ENCODE results near the gene NUP160.
A peak's percentile ranks its signal among the peaks of the same experiment; 100 is the strongest.
"Not testable (repeated sequence)": the region's sequence is repeated elsewhere in the genome, so short reads cannot be mapped to it uniquely, and the experiment has no call there.

Gene NUP160

DNA sequence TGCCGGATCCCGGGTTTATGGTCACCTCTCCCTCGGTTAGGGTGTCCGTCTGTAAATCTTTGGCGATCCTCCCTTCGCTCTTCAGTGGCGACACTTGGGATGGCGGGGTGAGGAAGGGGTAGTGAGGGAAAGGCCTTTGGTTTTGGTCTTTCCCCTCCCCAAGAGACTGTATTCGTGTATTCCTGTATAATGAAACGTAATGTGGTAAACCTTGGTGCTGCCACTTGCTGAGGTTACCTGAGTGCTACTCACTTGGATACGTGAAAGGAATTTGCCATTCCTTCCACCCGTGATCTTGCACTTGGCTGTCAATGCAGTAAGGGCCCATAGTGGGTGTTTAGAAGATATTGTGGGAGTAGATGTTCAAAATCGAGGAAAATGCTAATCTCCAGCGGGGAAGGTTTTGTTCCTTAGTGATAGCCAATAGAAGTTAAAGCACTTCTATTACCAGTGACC lies 578 bp upstream of the NUP160 start:
- H3K36me3 Mint-ChIP-seq, result peaks cover 18 to 20% of the 10 kb centered on the region in 2 donors
- peak overlapping the region; percentile 99 for H3K4me3 Mint-ChIP-seq
- peaks cover 35 to 68% of the 10 kb centered on the region in 2 donors for H3K4me1 Mint-ChIP-seq
- H3K9me3 Mint-ChIP-seq, result no peaks in the 10 kb centered on the region
- H3K27ac Mint-ChIP-seq, result peak overlapping the region; percentile 100
- ATAC-seq (replicated peaks) (peak; percentile 14), DNase-seq (no peak)
- H3K27me3 Mint-ChIP-seq, result no peaks in the 10 kb centered on the region

DNA sequence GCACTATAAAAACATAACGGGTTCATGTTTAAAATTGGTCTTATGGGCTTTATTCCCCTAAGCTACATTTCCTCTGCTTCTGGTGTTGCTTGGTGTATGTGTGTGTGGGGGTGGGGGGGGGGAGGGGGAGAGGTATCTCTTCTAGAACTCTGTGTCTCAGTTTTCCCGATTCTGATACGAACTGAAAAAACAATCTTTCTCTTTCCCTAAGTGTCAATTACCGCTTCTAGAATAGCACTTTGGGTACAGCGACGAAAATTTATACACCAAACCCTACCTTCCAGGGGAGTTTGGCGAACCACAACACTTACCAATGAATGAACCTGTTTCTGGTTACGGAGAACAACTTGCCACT lies 636 bp downstream of the NUP160 start:
- Mint-ChIP-seq H3K27me3 (no peaks in the 10 kb centered on the region), H3K4me3 (peak overlapping the region; percentile 99), H3K9me3 (no peaks in the 10 kb centered on the region), H3K36me3 (peaks cover 18 to 20% of the 10 kb centered on the region in 2 donors), H3K4me1 (peaks cover 33 to 62% of the 10 kb centered on the region in 2 donors), H3K27ac (peak overlapping the region; percentile 100)
- DNase-seq (no peak), ATAC-seq (replicated peaks) (no peak)

DNA sequence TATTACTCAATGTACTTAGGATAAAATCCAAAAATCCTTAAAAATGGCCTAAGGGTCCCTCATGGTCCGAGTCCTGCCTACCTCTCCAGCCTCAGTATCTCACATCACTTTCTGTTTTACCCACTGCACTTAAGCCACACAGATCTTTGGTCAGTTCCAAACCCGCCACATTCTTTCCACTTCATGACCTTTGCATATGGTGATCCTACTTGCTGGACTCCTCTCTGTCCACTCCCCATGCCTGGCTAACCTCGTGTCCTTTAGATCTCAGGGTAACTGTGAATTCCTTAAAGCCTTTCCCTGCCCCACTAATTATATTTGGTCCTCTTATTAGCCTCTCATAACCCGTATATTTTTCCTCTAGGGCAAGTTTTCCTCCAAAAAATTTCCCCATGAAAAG lies 1.2 kb downstream of the NUP160 start:
- H3K27me3 Mint-ChIP-seq, result no peaks in the 10 kb centered on the region
- no peak for DNase-seq
- peaks cover 18 to 20% of the 10 kb centered on the region in 2 donors for H3K36me3 Mint-ChIP-seq
- peak overlapping the region; percentile 73 for H3K27ac Mint-ChIP-seq
- no peaks in the 10 kb centered on the region for H3K9me3 Mint-ChIP-seq
- peak overlapping the region; percentile 99 for H3K4me3 Mint-ChIP-seq
- no peak for ATAC-seq (replicated peaks)
- peaks cover 29 to 57% of the 10 kb centered on the region in 2 donors for H3K4me1 Mint-ChIP-seq

DNA sequence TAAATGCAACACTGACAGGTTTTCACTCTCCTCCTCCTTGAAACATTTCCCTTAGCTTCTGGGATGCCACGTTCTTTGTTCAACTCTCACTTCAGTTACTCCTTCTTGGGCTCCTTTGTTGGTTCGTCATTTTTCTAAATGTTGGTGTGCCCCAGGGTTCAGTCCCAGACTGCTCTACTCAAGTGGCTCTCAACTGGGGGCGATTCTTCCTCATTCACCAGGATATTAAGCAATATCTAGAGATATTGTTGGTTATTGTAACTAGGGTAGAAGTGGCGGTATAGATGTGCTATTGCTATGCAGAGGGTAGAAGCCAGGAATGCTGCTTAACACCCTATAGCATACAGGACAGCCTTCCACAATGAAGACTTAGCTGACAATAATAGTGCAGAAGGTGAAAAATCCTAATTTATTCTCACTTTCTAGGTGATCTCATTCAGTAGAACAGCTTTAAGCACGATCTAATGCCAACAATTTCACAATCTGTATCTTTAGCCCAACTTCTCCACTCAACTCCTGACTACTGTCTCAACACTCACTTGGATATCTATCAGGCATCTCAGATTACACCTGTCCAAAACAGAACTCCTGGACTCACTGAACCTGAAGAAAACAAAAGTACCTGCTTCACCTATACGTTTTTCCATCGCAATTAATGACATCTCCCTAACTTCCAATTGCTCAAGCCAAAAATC lies 4.6 kb downstream of the NUP160 start:
- Mint-ChIP-seq H3K36me3 (peaks cover 18 to 24% of the 10 kb centered on the region in 2 donors), H3K4me1 (peaks cover 9 to 24% of the 10 kb centered on the region in 2 donors), H3K27ac (no peak overlapping the region), H3K27me3 (no peaks in the 10 kb centered on the region), H3K9me3 (no peaks in the 10 kb centered on the region), H3K4me3 (no peak overlapping the region)
- DNase-seq (no peak), ATAC-seq (replicated peaks) (no peak)

DNA sequence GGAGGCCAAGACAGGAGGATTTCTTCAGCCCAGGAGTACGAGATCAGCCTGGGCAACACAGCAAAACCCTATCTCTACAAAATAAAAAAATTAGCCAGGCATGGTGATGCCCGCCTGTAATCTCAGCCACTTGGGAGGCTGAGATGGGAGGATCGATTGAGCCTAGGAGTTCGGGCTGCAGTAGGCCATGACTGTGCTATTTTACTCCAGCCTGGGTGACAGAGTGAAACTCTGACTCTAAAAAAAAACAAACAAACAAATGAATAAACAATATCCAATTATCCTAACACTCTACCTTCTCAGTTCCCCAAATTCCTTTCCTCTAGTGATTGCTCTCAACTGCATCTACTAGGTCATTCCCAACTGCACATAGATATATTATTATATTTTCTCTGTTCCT lies 5.4 kb downstream of the NUP160 start:
- ATAC-seq (replicated peaks) (no peak), DNase-seq (no peak)
- H3K9me3 Mint-ChIP-seq, result no peaks in the 10 kb centered on the region
- H3K4me3 Mint-ChIP-seq, result no peak overlapping the region
- no peaks in the 10 kb centered on the region for H3K27me3 Mint-ChIP-seq
- H3K4me1 Mint-ChIP-seq, result peaks cover 12 to 23% of the 10 kb centered on the region in 2 donors
- H3K27ac Mint-ChIP-seq, result no peak overlapping the region
- H3K36me3 Mint-ChIP-seq, result peaks cover 20 to 26% of the 10 kb centered on the region in 2 donors

DNA sequence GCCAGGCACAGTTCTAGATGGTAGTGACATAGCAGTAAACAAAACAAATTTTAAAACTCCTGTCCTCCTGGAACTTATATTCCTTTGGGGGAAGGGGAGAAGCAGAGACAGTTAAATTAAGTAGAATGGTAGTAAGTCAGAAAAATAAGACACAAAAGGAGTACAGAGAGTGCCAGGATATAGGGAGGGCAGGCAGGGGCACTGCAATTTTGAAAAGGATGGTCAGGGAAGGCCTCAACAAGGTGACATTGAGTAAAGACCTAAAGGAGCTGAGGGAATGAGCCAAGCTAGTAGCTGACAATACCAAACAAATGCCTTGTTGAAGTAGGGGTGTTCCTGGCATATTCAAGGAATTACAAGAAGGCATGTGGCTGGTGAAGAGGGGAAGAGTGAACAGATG lies 10.2 kb downstream of the NUP160 start:
- peaks cover 15 to 31% of the 10 kb centered on the region in 2 donors for H3K36me3 Mint-ChIP-seq
- H3K4me3 Mint-ChIP-seq, result no peak overlapping the region
- ATAC-seq (replicated peaks) (no peak), DNase-seq (no peak)
- H3K4me1 Mint-ChIP-seq, result peaks cover 0 to 10% of the 10 kb centered on the region in 2 donors
- peak overlapping the region; percentile 85 for H3K27ac Mint-ChIP-seq
- H3K27me3 Mint-ChIP-seq, result no peaks in the 10 kb centered on the region
- H3K9me3 Mint-ChIP-seq, result no peaks in the 10 kb centered on the region

DNA sequence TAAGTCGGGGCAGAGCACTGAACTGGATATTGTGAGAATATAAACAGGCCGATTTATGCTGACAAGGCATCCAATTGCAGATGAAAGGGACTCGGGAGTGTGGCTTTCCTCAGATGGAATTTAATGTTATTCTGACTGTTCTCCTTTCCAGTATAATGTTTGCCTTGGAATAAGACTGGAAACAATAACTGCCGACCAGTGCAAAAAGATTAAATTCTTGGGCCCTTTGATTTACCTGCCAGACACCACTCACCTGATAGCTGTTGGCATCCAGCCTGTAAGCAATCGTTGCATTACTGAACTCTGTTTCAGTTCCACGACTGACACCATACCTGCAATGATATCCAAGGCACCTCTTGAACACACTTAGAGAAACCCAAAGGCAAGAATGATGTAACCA lies 10.9 kb downstream of the NUP160 start:
- Mint-ChIP-seq H3K27ac (no peak overlapping the region), H3K4me1 (peaks cover 0 to 10% of the 10 kb centered on the region in 2 donors), H3K4me3 (no peak overlapping the region), H3K9me3 (no peaks in the 10 kb centered on the region), H3K27me3 (no peaks in the 10 kb centered on the region), H3K36me3 (peaks cover 22 to 35% of the 10 kb centered on the region in 2 donors)
- ATAC-seq (replicated peaks) (no peak), DNase-seq (no peak)

DNA sequence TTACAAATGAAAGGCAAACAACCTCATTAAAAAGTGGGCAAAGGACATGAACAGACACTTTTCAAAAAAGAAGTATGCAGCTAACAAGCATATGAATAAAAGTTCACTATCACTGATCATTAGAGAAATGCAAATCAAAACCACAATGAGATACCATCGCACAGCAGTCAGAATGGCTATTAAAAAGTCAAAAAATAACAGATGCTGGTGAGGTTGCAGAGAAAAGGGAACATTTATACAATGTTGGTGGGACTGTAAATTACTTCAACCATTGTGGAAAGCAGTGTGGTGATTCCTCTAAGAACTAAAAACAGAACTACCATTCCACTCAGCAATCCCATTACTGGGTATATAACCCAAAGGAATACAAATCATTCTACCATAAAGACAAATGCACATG lies 18.1 kb downstream of the NUP160 start:
- H3K27ac Mint-ChIP-seq; ATAC-seq (replicated peaks); H3K9me3 Mint-ChIP-seq; H3K4me3 Mint-ChIP-seq; H3K27me3 Mint-ChIP-seq; DNase-seq: not testable (repeated sequence)
- peaks cover 52 to 54% of the 10 kb centered on the region in 2 donors for H3K36me3 Mint-ChIP-seq
- H3K4me1 Mint-ChIP-seq, result peaks cover 24 to 36% of the 10 kb centered on the region in 2 donors

DNA sequence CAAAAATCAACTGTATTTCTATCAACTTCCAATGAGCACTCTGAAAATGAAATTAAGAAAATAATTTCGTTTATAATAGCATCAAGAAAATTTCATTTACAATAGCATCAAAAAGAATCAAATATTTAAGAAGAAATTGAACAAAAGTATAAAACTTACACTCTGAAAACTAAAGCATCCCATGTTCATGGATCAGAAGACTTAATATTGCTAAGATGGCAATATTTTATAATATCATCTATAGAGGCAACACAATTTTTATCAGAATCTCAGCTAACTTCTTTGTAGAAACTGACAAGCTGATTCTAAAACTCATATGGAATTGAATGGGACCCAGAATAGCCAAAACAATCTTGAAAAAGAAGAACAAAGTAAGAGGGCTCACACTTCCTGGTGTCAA lies 19.9 kb downstream of the NUP160 start:
- peaks cover 0 to under 1% of the 10 kb centered on the region in 2 donors for H3K9me3 Mint-ChIP-seq
- H3K27me3 Mint-ChIP-seq, result no peaks in the 10 kb centered on the region
- H3K4me1 Mint-ChIP-seq, result peaks cover 20 to 36% of the 10 kb centered on the region in 2 donors
- H3K27ac Mint-ChIP-seq, result peak overlapping the region; percentile 68
- H3K36me3 Mint-ChIP-seq, result peaks cover 49 to 51% of the 10 kb centered on the region in 2 donors
- DNase-seq, result no peak
- ATAC-seq (replicated peaks), result no peak
- no peak overlapping the region for H3K4me3 Mint-ChIP-seq

DNA sequence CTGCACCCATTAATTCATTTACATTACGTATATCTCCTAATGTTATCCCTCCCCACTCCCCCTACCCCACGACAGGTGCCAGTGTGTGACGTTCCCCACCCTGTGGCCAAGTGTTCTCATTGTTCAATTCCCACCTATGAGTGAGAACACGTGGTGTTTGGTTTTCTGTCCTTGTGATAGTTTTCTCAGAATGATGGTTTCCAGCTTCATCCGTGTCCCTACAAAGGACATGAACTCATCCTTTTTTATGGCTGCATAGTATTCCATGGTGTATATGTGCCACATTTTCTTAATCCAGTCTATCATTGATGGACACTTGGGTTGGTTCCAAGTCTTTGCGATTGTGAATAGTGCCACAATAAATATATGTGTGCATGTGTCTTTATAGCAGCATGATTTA lies 25.5 kb downstream of the NUP160 start:
- H3K36me3 Mint-ChIP-seq, result peaks cover 36 to 38% of the 10 kb centered on the region in 2 donors
- not testable (repeated sequence) for H3K9me3 Mint-ChIP-seq; ATAC-seq (replicated peaks); H3K27me3 Mint-ChIP-seq; H3K27ac Mint-ChIP-seq; DNase-seq; H3K4me1 Mint-ChIP-seq; H3K4me3 Mint-ChIP-seq

DNA sequence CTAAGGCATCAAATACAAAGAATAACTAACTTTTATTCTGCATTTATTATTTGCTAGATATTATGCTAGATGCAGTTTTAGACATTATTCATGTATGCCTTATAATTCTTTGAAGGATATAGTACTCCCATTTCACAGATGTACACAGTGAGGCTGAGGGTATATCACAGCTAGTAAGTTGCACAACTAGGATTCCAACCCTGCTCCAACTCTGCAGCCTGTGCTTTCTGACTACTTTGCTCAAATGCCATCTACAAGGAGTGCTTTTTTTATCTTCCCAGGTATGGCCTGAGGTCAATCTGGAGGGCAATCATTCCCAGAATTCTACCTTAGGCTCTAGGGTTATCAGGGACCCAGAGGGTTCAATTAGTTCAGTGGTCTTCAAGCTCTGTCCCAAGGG lies 28.4 kb downstream of the NUP160 start:
- no peak for DNase-seq
- Mint-ChIP-seq H3K9me3 (peaks cover 0 to 4% of the 10 kb centered on the region in 2 donors), H3K4me3 (no peak overlapping the region), H3K27me3 (no peaks in the 10 kb centered on the region), H3K4me1 (no peaks in the 10 kb centered on the region), H3K36me3 (peaks cover 37 to 42% of the 10 kb centered on the region in 2 donors), H3K27ac (no peak overlapping the region)
- no peak for ATAC-seq (replicated peaks)

DNA sequence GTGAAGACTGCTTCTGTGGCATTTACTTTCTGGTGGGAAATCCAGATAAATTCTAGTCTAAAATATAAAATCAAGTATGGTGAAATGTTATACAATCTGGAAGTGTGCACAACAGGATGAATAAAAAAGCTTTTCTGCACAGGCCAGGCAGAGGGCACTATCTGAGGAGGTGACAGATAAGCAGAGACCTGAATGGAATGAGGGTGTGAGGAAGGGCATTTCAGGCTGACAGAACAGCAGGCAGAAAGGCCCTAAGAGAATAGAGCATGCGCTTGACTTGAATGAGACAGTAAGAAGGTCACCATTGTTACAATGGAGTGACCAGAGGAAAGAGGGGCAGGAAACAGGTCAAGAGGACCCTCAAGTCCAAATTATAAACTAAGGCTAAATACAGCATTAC lies 47.4 kb downstream of the NUP160 start:
- ATAC-seq (replicated peaks) (no peak), DNase-seq (no peak)
- Mint-ChIP-seq H3K4me3 (no peak overlapping the region), H3K27me3 (no peaks in the 10 kb centered on the region), H3K36me3 (peaks cover 20 to 41% of the 10 kb centered on the region in 2 donors), H3K9me3 (no peaks in the 10 kb centered on the region), H3K4me1 (peaks cover 9 to 10% of the 10 kb centered on the region in 2 donors), H3K27ac (no peak overlapping the region)

DNA sequence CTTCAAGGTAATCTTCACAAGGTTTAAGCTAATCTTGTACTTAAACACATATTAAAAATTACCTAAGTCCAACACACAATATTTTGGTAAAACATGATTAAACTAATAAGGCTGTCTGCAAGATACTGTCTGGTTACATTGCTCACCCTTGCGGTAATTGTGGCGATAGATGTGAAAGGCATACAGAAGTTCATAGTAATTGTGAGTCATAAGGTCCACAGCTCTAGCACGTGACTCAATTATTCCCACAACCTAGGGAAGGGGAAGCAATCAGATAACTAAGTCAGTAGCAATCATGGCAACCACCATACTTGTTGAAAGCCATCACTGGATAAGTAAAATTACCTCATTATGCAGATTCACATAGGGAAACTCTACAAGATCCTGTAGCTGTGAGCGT lies 50.5 kb downstream of the NUP160 start:
- Mint-ChIP-seq H3K27me3 (no peaks in the 10 kb centered on the region), H3K4me3 (no peak overlapping the region), H3K4me1 (peaks cover 9 to 10% of the 10 kb centered on the region in 2 donors), H3K27ac (peak overlapping the region; percentile 59), H3K36me3 (peaks cover 24 to 44% of the 10 kb centered on the region in 2 donors), H3K9me3 (no peaks in the 10 kb centered on the region)
- no peak for DNase-seq
- peak; percentile 90 for ATAC-seq (replicated peaks)

DNA sequence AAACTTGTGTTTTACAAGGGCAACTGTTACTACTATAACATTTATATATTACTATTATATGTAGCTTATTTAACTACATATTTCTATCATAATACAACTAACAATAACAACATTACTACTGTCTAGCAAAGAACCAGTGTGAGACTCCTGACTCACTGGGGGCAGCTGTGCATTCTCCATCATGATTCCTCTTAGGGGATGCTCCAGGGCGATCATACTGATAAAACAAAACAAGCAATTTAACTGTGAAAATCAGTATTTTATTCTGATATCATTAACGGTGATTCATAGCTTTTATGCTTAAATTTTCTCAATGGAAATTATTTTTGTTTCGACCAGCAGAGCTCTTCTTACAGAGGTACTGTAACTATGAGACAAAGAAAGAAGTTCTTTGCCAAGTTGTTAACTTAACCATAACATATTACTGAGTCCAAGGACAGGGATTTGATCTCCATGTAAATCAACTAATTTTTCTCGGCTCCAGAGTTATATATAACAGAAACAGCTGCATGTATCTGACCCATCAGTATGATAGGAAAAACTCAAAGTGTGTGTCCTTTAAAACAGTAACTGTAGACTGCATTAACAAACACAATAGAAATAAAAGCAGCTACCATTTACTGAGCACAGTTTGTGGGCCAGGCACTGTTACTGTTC lies 56.2 kb downstream of the NUP160 start:
- ATAC-seq (replicated peaks) (no peak), DNase-seq (no peak)
- Mint-ChIP-seq H3K36me3 (peaks cover 21 to 36% of the 10 kb centered on the region in 2 donors), H3K4me1 (no peaks in the 10 kb centered on the region), H3K4me3 (no peak overlapping the region), H3K27ac (peak overlapping the region; percentile 9), H3K27me3 (no peaks in the 10 kb centered on the region), H3K9me3 (no peaks in the 10 kb centered on the region)

DNA sequence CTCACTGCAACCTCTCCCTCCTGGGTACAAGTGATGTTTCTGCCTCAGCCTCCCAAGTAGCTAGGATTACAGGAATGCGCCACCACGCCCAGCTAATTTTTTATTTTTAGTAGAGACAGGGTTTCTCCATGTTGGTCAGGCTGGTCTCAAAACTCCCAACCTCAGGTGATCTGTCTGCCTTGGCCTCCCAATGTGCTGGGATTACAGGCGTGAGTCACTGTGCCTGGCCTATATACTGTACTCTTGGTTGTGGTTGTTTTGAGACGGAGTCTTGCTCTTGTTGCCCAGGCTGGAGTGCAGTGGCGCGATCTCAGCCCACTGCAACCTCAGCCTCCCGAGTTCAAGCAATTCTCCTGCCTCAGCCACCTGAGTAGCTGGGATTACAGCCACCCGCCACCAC lies 58.1 kb downstream of the NUP160 start:
- H3K9me3 Mint-ChIP-seq; H3K4me3 Mint-ChIP-seq; ATAC-seq (replicated peaks); H3K27me3 Mint-ChIP-seq; H3K27ac Mint-ChIP-seq; DNase-seq; H3K4me1 Mint-ChIP-seq: not testable (repeated sequence)
- peaks cover 28 to 34% of the 10 kb centered on the region in 2 donors for H3K36me3 Mint-ChIP-seq

Measured in stimulated activated naive B cell treated with anti-CD40 and anti-IgM and Interleukin-4, amounts not matched to agents 10 μg/mL and 1 μg/mL and 100 μg/mL, for 72 hours (primary cell).